VCaP (cell line): Measurements from ENCODE around the gene ZNF197.

Source experiments
- H3K27ac ChIP-seq: fragments of 450-650 bp; 2 replicates; pipeline ENCODE4 v1.5.1; 2017
- CTCF ChIP-seq: fragments of 450-650 bp; conservative IDR thresholded peaks from 2 replicates; pipeline ENCODE4 v1.5.1; 2017; ENCODE audit warnings: mild to moderate bottlenecking, moderate library complexity

The ZNF197 gene

DNA sequence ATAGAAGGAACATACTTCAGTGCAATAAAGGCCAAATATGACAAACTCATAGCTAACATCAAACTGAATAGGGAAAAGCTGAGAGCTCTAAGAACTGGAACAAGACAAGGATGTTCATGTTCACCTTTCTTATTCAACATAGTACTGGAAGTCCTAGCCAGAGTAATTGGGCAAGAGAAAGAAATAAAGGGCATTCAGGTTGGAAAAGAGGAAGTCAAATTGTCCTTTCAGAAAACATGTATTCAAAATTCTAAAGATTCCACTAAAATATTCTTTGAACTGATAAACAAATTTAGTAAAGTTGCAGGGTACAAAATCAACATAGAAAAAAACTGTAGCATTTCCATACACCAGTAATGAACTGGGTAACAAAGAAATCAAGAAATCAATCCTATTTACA, 12.2 kb upstream of the ZNF197 start:
- TF ChIP-seq CTCF = no peak
- no peak overlapping the region for H3K27ac ChIP-seq

GRCh38 chr3:44628716-44629115, 3.9 kb downstream of the ZNF197 start:
- no peak overlapping the region for H3K27ac ChIP-seq
- TF ChIP-seq CTCF = no peak

DNA sequence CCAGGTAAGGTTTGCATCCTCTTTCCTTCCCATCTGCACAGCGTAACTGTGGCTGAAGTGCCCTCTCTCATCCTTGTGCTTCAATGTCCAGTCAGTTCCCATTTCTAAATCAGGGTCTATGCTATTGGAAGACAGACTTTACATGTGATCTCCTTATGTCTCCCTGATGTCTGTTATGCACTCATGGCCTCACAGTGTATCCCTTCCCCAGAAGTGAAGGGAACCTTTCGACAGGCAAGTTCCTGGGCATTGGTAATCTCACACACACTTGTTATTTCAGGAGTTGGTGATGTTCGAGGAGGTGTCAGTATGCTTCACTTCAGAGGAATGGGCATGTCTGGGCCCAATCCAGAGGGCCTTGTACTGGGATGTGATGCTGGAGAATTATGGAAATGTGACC, 7.4 kb downstream of the ZNF197 start:
- no peak overlapping the region for H3K27ac ChIP-seq
- TF ChIP-seq CTCF = no peak

- TF ChIP-seq CTCF = no peak
- H3K27ac ChIP-seq = no peak overlapping the region
Observed at GRCh38 chr3:44642337-44642736, 17.5 kb downstream of the ZNF197 start.

GRCh38 chr3:44643024-44643423, 18.2 kb downstream of the ZNF197 start:
- no peak for TF ChIP-seq CTCF
- H3K27ac ChIP-seq = no peak overlapping the region

DNA sequence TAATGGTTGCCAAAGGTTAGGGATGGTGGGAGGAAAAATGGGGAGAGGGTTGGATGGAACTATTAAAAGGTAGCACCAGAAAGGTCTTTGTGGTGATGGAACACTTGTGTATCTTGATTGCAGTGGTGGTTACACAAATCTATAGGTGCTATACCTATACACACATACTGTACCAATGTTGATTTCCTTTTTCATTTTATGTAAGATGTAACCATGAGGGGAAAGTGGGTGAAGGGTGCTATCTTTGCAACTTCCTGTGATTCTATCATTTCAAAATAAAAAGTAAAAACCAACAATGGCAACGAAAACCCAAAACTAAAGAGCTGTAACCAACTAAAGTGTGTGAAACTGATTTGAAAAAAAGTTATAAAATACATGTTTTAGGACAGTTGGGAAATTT, 22.9 kb downstream of the ZNF197 start:
- TF ChIP-seq CTCF = no peak
- H3K27ac ChIP-seq = peak overlapping the region; percentile 85

- no peak for TF ChIP-seq CTCF
- peak within 1 kb of the TSS; percentile 85 for H3K27ac ChIP-seq
Observed at GRCh38 chr3:44648564-44649229, 23.9 kb downstream of the ZNF197 start, which contains the start of gene ZNF35. ZNF35 (plus strand) TSS chr3:44648732; CDS start chr3:44651068, 2,336 bp downstream.
